Adrenal gland (tissue), 5 donors: Measurements from ENCODE around the gene GALR2.

Experiments
- POLR2A ChIP-seq, 2 donors: fragments of 450-650 bp; IDR thresholded peaks; one replicate each; pipeline ENCODE4 v1.6.1; 2017; ENCODE audit warnings: antibody characterized with exemption in 2 of 2, mild to moderate bottlenecking in 2 of 2, moderate library complexity in 1 of 2
- TF ChIP-seq, protein P1 (sequence below), 6 experiments: fragments of 450-650 bp in 4 of 6; fragments of 200-600 bp in 2 of 6; sonication (generic) in 1 of 6; IDR thresholded peaks; 1 replicate in 5 of 6; 2 replicates in 1 of 6; pipeline versions ENCODE4 v1.5.1 to v1.8.0; 2016 to 2021; ENCODE audit warnings: antibody characterized with exemption in 6 of 6, mild to moderate bottlenecking in 2 of 6, moderate library complexity in 1 of 6
- donor health status: DM: no; HTN: no; CAD: no.

DNA sequence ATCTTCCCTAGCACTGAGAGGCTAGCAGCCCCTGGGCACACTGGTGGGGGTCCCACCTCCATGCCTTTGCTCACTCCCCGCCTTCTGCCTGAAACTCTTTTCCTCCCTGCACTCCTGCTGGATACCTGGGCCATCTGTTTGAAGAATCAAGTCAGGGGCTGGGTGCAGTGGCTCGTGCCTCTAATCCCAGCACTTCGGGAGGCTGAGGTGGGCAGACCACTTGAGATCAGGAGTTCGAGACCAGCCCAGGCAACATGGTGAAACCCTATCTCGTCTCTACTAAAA is 50.8 kb downstream of the GALR2 start:
- TF ChIP-seq POLR2A (IDR thresholded peaks at IDR 0.05): no peak
- TF ChIP-seq, protein P1, sequence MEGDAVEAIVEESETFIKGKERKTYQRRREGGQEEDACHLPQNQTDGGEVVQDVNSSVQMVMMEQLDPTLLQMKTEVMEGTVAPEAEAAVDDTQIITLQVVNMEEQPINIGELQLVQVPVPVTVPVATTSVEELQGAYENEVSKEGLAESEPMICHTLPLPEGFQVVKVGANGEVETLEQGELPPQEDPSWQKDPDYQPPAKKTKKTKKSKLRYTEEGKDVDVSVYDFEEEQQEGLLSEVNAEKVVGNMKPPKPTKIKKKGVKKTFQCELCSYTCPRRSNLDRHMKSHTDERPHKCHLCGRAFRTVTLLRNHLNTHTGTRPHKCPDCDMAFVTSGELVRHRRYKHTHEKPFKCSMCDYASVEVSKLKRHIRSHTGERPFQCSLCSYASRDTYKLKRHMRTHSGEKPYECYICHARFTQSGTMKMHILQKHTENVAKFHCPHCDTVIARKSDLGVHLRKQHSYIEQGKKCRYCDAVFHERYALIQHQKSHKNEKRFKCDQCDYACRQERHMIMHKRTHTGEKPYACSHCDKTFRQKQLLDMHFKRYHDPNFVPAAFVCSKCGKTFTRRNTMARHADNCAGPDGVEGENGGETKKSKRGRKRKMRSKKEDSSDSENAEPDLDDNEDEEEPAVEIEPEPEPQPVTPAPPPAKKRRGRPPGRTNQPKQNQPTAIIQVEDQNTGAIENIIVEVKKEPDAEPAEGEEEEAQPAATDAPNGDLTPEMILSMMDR (IDR thresholded peaks at IDR 0.05): no peak
